WTC11 (cell line): ENCODE data around the gene PRDM5. TPM values are rescaled to one million over a fixed set of nuclear protein-coding genes. Genes with fewer than 3 reads are reported as not detected.

Source experiments
- ATAC-seq: fragments of 200-7000 bp; cut with Tn5 transposase; 2 replicates; pipeline ENCODE4 v1.10.0; 2021; ENCODE audit warnings: mild to moderate bottlenecking, moderate library complexity
- CTCF ChIA-PET: fragments of 300-600 bp; sonication (Branson Sonifier 250); formaldehyde crosslinking; loops from one replicate; lab custom pipeline; 2021; ENCODE audit warnings: antibody characterized with exemption; lab: Charles Lee
- POLR2A ChIA-PET: fragments of 350-600 bp; sonication (Branson Sonifier 250); formaldehyde crosslinking; loops from one replicate; lab custom pipeline; 2021; ENCODE audit warnings: antibody characterized with exemption; lab: Charles Lee
- DNase-seq: peaks from one replicate; pipeline ENCODE4 v3.0.0; 2021; ENCODE audit warnings: low spot score
- H3K27ac Mint-ChIP-seq: 2 replicates; pipeline ENCODE4 v1.8.0; 2021; ENCODE audit warnings: mixed read lengths
- H3K27me3 Mint-ChIP-seq: 2 replicates; pipeline ENCODE4 v1.8.0; 2021; ENCODE audit warnings: low read depth, mild to moderate bottlenecking, moderate library complexity, mixed read lengths
- H3K36me3 Mint-ChIP-seq: 2 replicates; pipeline ENCODE4 v1.8.0; 2021; ENCODE audit warnings: mixed read lengths
- H3K4me1 Mint-ChIP-seq: 2 replicates; pipeline ENCODE4 v1.8.0; 2022; ENCODE audit warnings: mixed read lengths
- H3K4me3 Mint-ChIP-seq: 2 replicates; pipeline ENCODE4 v1.8.0; 2021; ENCODE audit warnings: mild to moderate bottlenecking, moderate library complexity, mixed read lengths
- H3K9me3 Mint-ChIP-seq: 2 replicates; pipeline ENCODE4 v1.8.0; 2021; ENCODE audit warnings: mixed read lengths
- ARID4B ChIP-seq: sonication (generic); formaldehyde crosslinking; IDR thresholded peaks from 2 replicates; pipeline ENCODE4 v1.8.0; 2023; ENCODE audit warnings: missing genetic modification reagents, mild to moderate bottlenecking, borderline replicate concordance
- ATF1 ChIP-seq: sonication (generic); formaldehyde crosslinking; IDR thresholded peaks from 2 replicates; pipeline ENCODE4 v1.8.1; 2023; ENCODE audit warnings: mild to moderate bottlenecking, moderate library complexity, missing genetic modification reagents
- ATF2 ChIP-seq: sonication (generic); formaldehyde crosslinking; IDR thresholded peaks from 2 replicates; pipeline ENCODE4 v1.8.1; 2022; ENCODE audit warnings: low read depth, missing genetic modification reagents, borderline replicate concordance
- CDX4 ChIP-seq: fragments of 250-450 bp; sonication (Bioruptor Pico); IDR thresholded peaks from 2 replicates; pipeline ENCODE4 v1.9.0; 2021; ENCODE audit warnings: moderate library complexity, mild to moderate bottlenecking, inconsistent platforms, borderline replicate concordance
- E2F4 ChIP-seq: sonication (generic); formaldehyde crosslinking; IDR thresholded peaks from 2 replicates; pipeline ENCODE4 v1.8.1; 2022; ENCODE audit warnings: low read depth, mild to moderate bottlenecking, moderate library complexity, missing genetic modification reagents, borderline replicate concordance
- IRF1 ChIP-seq: sonication (generic); formaldehyde crosslinking; IDR thresholded peaks from 2 replicates; pipeline ENCODE4 v1.8.0; 2023; ENCODE audit warnings: missing genetic modification reagents
- NR2C2 ChIP-seq: sonication (generic); formaldehyde crosslinking; IDR thresholded peaks from 2 replicates; pipeline ENCODE4 v1.8.0; 2022; ENCODE audit warnings: mild to moderate bottlenecking, missing genetic modification reagents
- PRDM15 ChIP-seq: sonication (generic); formaldehyde crosslinking; IDR thresholded peaks from 2 replicates; pipeline ENCODE4 v1.8.0; 2022; ENCODE audit warnings: missing genetic modification reagents
- PRRX2 ChIP-seq: fragments of 250-450 bp; sonication (Bioruptor Pico); IDR thresholded peaks from 2 replicates; pipeline ENCODE4 v1.8.0; 2021; ENCODE audit warnings: mild to moderate bottlenecking
- RORB ChIP-seq: fragments of 250-450 bp; sonication (Bioruptor Pico); IDR thresholded peaks from 2 replicates; pipeline ENCODE4 v1.9.0; 2021; ENCODE audit warnings: mild to moderate bottlenecking
- STAT6 ChIP-seq: sonication (generic); formaldehyde crosslinking; conservative IDR thresholded peaks from 2 replicates; pipeline ENCODE4 v1.8.1; 2023; ENCODE audit warnings: mild to moderate bottlenecking, low read depth, missing genetic modification reagents, moderate library complexity
- TEAD4 ChIP-seq: sonication (generic); formaldehyde crosslinking; IDR thresholded peaks from 2 replicates; pipeline ENCODE4 v1.8.0; 2022; ENCODE audit warnings: mild to moderate bottlenecking, missing genetic modification reagents
- ZBTB21 ChIP-seq: sonication (generic); formaldehyde crosslinking; IDR thresholded peaks from 2 replicates; pipeline ENCODE4 v1.8.1; 2023; ENCODE audit warnings: mild to moderate bottlenecking, missing genetic modification reagents, borderline replicate concordance
- ZNF121 ChIP-seq: sonication (generic); formaldehyde crosslinking; IDR thresholded peaks from 2 replicates; pipeline ENCODE4 v1.8.0; 2023; ENCODE audit warnings: missing genetic modification reagents
- ZNF232 ChIP-seq: sonication (generic); formaldehyde crosslinking; IDR thresholded peaks from 2 replicates; pipeline ENCODE4 v1.8.0; 2022; ENCODE audit warnings: mild to moderate bottlenecking, missing genetic modification reagents
- ZNF263 ChIP-seq: sonication (generic); formaldehyde crosslinking; IDR thresholded peaks from 2 replicates; pipeline ENCODE4 v1.8.1; 2022; ENCODE audit warnings: low read depth, mild to moderate bottlenecking, moderate library complexity, missing genetic modification reagents
- ZNF281 ChIP-seq: sonication (generic); formaldehyde crosslinking; IDR thresholded peaks from 2 replicates; pipeline ENCODE4 v1.8.0; 2023; ENCODE audit warnings: mild to moderate bottlenecking, missing genetic modification reagents
- total RNA-seq: library from RNA; stranded (reverse); gene quantifications from 3 replicates; pipeline ENCODE4 v1.2.3, GENCODE V29; 2021

PRDM5 gene
- total RNA-seq, 1 experiment from 2014 or later: 47.0 TPM

- no peak for ATAC-seq
- Mint-ChIP-seq H3K4me1 (no peaks in the 10 kb centered on the region), H3K9me3 (peaks cover 4% of the 10 kb centered on the region), H3K27me3 (no peaks in the 10 kb centered on the region), H3K27ac (no peak overlapping the region), H3K4me3 (no peak overlapping the region), H3K36me3 (peaks cover 9% of the 10 kb centered on the region)
- TF ChIP-seq ZNF263 (no peak), RORB (CRISPR knock-in tag) (no peak)
- no peak for DNase-seq
- POLR2A ChIA-PET: no interaction called here
- CTCF ChIA-PET: no interaction called here
These were observed 218.6 kb downstream of the PRDM5 start for GRCh38 chr4:120703908-120704307.

- peaks cover 9% of the 10 kb centered on the region for H3K36me3 Mint-ChIP-seq
- DNase-seq (no peak), ATAC-seq (no peak)
- peaks cover 4% of the 10 kb centered on the region for H3K9me3 Mint-ChIP-seq
- no peaks in the 10 kb centered on the region for H3K27me3 Mint-ChIP-seq
- POLR2A ChIA-PET: no interaction called here
- no peak overlapping the region for H3K4me3 Mint-ChIP-seq
- H3K4me1 Mint-ChIP-seq: no peaks in the 10 kb centered on the region
- H3K27ac Mint-ChIP-seq: no peak overlapping the region
- CTCF ChIA-PET: no interaction called here
- TF ChIP-seq ZNF232 (CRISPR knock-in tag): no peak
- no peak for TF ChIP-seq IRF1 (CRISPR knock-in tag)
- no peak for TF ChIP-seq ZNF281 (CRISPR knock-in tag)
- no peak for TF ChIP-seq PRDM15 (CRISPR knock-in tag)
- TF ChIP-seq ZBTB21: no peak
- no peak for TF ChIP-seq PRRX2 (CRISPR knock-in tag)
- TF ChIP-seq ARID4B (CRISPR knock-in tag): no peak
- no peak for TF ChIP-seq NR2C2 (CRISPR knock-in tag)
- TF ChIP-seq ATF2 (CRISPR knock-in tag): no peak
- no peak for TF ChIP-seq RORB (CRISPR knock-in tag)
- TF ChIP-seq TEAD4 (CRISPR knock-in tag): no peak
- no peak for TF ChIP-seq ATF1 (CRISPR knock-in tag)
- no peak for TF ChIP-seq STAT6 (CRISPR knock-in tag)
- no peak for TF ChIP-seq CDX4 (CRISPR knock-in tag)
- TF ChIP-seq E2F4: no peak
- TF ChIP-seq ZNF121: no peak
These were observed 223.2 kb downstream of the PRDM5 start for GRCh38 chr4:120699354-120699753.
